Neutrophil (primary cell): Measurements from ENCODE around the gene UBAC1.

Experiments used
- H3K27ac ChIP-seq: fragments of 200-600 bp; sonication (generic); 2 replicates; pipeline ENCODE4 v1.5.1; 2016; ENCODE audit warnings: mild to moderate bottlenecking, moderate library complexity
- H3K27me3 ChIP-seq: fragments of 200-600 bp; sonication (generic); 2 replicates; pipeline ENCODE4 v1.6.0; 2016; ENCODE audit warnings: mild to moderate bottlenecking
- H3K36me3 ChIP-seq: fragments of 200-600 bp; sonication (generic); 2 replicates; pipeline ENCODE4 v1.5.1; 2017
- H3K4me1 ChIP-seq, 2 experiments: fragments of 200-600 bp in 1 of 2; sonication (generic) in 1 of 2; 1 replicate in 1 of 2; 2 replicates in 1 of 2; pipeline versions ENCODE4 v1.5.1 to v1.6.1; 2013 to 2016; ENCODE audit warnings: low read depth in 1 of 2, low read length in 1 of 2, mild to moderate bottlenecking in 1 of 2, moderate library complexity in 1 of 2; ENCODE audit not compliant: control insufficient read depth in 1 of 2, insufficient read depth in 1 of 2
- H3K4me3 ChIP-seq, 2 experiments: fragments of 200-600 bp in 1 of 2; sonication (generic) in 1 of 2; 1 replicate in 1 of 2; 2 replicates in 1 of 2; pipeline ENCODE4 v1.5.1; 2013 to 2016; ENCODE audit warnings: low read depth in 1 of 2, low read length in 1 of 2, mild to moderate bottlenecking in 1 of 2, moderate library complexity in 1 of 2
- H3K9me3 ChIP-seq: fragments of 200-600 bp; sonication (generic); 2 replicates; pipeline ENCODE4 v1.5.1; 2016
- TF ChIP-seq, protein P1 (sequence below): fragments of 200-600 bp; sonication (generic); IDR thresholded peaks from 2 replicates; pipeline ENCODE4 v1.5.1; 2016; ENCODE audit warnings: antibody characterized with exemption

The UBAC1 gene

DNA sequence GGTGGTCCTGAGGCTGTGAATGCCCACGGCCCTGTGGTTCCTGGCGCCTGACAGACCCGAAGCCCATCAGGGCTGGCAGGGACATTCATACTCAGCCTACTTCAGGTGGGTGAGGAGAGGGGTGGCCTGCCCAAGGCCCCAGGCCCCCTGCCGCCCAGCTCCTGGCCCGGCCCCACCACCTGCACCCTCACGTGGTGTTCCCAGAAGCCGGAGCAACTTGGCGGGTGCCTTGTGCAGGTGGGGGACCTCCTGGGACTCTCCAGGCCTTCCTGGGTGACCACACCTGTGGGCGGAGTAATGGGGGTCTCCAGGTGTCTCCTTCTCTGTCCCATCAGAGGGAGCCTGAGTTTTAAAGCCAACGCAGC, 36.8 kb upstream of the UBAC1 start:
- peaks cover 5 to 14% of the 10 kb centered on the region in 2 experiments for H3K4me1 ChIP-seq
- TF ChIP-seq, protein P1, sequence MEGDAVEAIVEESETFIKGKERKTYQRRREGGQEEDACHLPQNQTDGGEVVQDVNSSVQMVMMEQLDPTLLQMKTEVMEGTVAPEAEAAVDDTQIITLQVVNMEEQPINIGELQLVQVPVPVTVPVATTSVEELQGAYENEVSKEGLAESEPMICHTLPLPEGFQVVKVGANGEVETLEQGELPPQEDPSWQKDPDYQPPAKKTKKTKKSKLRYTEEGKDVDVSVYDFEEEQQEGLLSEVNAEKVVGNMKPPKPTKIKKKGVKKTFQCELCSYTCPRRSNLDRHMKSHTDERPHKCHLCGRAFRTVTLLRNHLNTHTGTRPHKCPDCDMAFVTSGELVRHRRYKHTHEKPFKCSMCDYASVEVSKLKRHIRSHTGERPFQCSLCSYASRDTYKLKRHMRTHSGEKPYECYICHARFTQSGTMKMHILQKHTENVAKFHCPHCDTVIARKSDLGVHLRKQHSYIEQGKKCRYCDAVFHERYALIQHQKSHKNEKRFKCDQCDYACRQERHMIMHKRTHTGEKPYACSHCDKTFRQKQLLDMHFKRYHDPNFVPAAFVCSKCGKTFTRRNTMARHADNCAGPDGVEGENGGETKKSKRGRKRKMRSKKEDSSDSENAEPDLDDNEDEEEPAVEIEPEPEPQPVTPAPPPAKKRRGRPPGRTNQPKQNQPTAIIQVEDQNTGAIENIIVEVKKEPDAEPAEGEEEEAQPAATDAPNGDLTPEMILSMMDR = no peak
- no peak overlapping the region for H3K27ac ChIP-seq
- peaks cover 21% of the 10 kb centered on the region for H3K27me3 ChIP-seq
- no peaks in the 10 kb centered on the region for H3K36me3 ChIP-seq
- no peak overlapping the region for H3K4me3 ChIP-seq
- no peaks in the 10 kb centered on the region for H3K9me3 ChIP-seq

DNA sequence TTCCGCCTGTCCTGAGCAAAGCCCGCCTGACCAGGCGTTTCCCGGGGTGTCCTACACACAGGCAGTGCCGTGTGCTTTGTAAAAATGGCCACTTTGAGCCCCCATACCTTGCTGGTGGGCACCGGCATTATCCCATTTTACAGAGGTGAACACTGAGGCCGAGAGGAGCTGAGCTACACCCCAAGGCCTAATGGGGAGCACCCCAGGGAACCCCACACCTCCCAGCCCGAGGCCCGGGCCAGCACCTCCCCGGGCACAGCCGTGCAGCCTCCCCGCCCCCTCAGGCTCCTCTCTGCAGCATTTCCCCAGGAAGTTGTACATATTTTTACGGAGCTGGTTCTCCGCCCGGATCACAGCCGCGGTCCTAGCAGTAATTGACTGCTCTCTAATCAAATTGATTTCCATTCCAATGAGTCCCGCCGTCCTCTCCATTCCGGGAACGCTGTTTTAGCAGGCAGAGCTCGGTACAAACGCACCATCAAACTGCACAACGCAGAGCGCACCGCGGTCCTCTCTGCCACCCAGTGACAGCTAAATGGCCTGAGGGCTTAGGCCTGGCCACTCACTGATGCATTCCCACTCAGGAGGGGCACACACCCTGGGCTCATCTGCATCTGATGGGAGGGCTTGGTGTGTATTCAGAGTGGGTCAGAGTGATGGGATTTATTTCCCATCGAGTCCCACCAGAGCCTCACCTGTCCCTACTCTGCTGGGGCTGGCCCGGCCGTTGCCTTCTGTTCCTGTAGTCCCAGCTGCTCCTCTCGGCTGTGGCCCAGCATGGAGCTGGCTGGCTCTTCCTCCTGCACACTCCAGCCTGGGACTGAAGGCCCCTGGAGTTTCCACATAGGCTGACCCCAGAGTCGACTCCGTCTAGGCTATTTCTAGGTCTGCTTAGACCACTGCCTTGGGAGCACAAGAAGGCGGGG, 36.2 kb upstream of the UBAC1 start:
- Histone ChIP-seq H3K4me1 (peaks cover 11 to 20% of the 10 kb centered on the region in 2 experiments), H3K9me3 (no peaks in the 10 kb centered on the region), H3K27ac (no peak overlapping the region), H3K4me3 (no peak overlapping the region), H3K36me3 (no peaks in the 10 kb centered on the region), H3K27me3 (peaks cover 21% of the 10 kb centered on the region)
- TF ChIP-seq, protein P1 = no peak

DNA sequence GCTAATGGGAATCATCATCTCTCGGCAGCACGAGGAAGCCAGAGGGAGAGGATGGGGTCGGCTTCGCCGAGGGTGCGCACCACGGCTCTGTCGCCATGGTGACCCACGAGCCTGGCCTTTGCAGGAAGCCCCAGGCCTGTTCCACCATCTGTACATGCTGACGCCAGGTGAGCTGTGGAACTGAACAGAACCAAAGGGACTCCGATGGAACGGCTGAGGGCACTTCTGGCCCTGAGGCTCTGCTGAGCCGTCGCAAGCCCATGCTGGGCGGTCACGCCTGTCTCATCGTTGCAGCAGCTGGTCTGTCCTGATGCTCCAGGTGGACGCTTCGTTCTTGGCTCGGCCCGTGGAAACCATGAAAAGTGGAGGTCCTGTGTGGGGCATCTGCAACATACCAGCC, 34.6 kb upstream of the UBAC1 start:
- TF ChIP-seq, protein P1 = no peak
- no peaks in the 10 kb centered on the region for H3K36me3 ChIP-seq
- H3K4me1 ChIP-seq = peaks cover 25 to 33% of the 10 kb centered on the region in 2 experiments
- H3K27ac ChIP-seq = no peak overlapping the region
- H3K4me3 ChIP-seq = no peak overlapping the region
- H3K27me3 ChIP-seq = peaks cover 21% of the 10 kb centered on the region
- no peaks in the 10 kb centered on the region for H3K9me3 ChIP-seq

DNA sequence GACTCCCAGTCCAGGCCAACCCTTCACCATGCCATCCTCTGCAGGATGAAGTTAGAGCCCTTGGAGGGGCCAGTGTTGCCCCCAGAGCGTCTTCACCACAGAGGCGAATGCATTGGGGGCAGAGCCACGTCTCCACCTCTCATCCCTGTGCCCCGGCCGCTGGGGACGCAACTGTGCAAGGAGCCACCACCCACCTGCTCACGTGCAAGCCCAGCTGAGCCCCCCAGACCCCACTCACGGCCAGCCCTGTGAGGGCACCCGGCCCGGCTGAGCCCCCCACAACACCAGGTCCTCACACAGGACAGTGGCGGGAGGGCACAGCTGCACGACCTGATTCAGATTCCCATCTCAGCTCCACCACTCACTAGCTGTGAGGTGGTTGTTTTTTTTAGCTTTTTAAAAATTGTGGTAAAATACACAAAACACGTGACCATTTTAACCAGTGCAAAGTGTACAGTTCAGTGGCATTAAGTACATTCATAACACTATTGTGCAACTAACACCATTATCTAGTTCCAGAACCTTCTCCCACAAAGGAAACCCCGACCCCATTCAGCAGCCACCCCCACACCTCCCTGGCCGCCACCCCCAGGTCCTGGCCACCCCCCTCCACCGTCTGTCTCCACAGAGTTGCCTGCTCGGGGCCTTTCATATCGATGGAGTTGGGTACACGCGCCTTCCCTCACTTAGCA, 33.5 kb upstream of the UBAC1 start:
- no peak overlapping the region for H3K4me3 ChIP-seq
- no peak overlapping the region for H3K27ac ChIP-seq
- H3K9me3 ChIP-seq = no peaks in the 10 kb centered on the region
- no peaks in the 10 kb centered on the region for H3K36me3 ChIP-seq
- H3K4me1 ChIP-seq = peaks cover 29 to 44% of the 10 kb centered on the region in 2 experiments
- H3K27me3 ChIP-seq = peaks cover 31% of the 10 kb centered on the region
- TF ChIP-seq, protein P1 = no peak

DNA sequence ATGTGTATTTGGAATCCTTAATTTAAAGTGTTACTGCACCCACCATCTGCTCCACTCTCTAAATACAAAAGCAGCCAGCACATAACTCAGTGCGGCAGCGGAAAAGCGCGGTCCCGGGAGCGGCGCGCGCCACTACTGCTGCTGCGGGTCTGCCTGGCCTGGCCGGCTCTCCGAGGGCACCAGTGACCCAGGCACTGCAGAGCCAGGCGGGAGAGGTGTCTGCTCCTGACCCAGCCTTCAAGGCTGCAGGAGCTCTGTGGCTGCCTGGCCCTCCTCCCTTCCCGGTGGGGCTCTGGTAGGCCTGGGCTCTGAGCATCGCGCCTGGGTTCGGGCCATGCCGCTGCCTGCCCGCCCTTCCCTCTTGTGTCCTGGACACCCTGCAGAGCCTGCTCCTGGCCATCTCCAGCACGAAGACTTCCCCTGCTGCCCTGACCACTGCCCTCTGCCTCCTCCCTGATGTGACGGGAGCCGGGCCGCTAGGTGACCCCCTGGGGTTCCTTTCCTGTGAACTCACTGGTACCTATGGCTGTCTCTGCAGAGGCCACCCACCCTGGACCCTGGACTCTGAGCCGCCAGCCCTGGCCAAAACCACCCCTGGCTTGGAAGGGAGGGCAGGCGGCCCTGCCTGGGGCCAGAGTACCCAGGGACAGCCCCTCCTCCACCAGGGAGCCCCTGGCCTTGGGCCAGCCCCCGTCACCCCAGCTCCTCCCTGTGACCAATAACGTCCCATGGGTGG, 32.8 kb upstream of the UBAC1 start:
- Histone ChIP-seq H3K4me1 (peaks cover 29 to 44% of the 10 kb centered on the region in 2 experiments), H3K27ac (no peak overlapping the region), H3K4me3 (no peak overlapping the region), H3K9me3 (no peaks in the 10 kb centered on the region), H3K27me3 (peaks cover 38% of the 10 kb centered on the region), H3K36me3 (no peaks in the 10 kb centered on the region)
- TF ChIP-seq, protein P1 = no peak
